GM23338 (cell line): ENCODE measurements around the gene TMPRSS11E. TPM values are rescaled to one million over a fixed set of nuclear protein-coding genes. Genes with fewer than 3 reads are reported as not detected.

ENCODE experiments used
- ATAC-seq: fragments of 200-7000 bp; cut with Tn5 transposase; 3 replicates; pipeline ENCODE4 v1.9.1; 2020
- DNase-seq: peaks from one replicate; pipeline ENCODE4 v3.0.0-alpha.2; 2015; ENCODE audit warnings: low spot score
- H2AFZ ChIP-seq: fragments of 200-600 bp; sonication (generic); 2 replicates; pipeline ENCODE4 v1.8.0; 2016; ENCODE audit warnings: antibody characterized with exemption, mild to moderate bottlenecking, moderate library complexity
- H3F3A ChIP-seq: fragments of 200-600 bp; sonication (generic); replicated peaks from 2 replicates; pipeline ENCODE4 v1.8.0; 2017; ENCODE audit warnings: antibody characterized with exemption, mixed run types, low read depth
- H3K27ac ChIP-seq: fragments of 200-600 bp; sonication (generic); 2 replicates; pipeline ENCODE4 v1.6.1; 2016; ENCODE audit warnings: low read depth
- H3K27me3 ChIP-seq: fragments of 200-600 bp; sonication (generic); 2 replicates; pipeline ENCODE4 v1.8.0; 2016; ENCODE audit warnings: mild to moderate bottlenecking, mixed run types, moderate library complexity; ENCODE audit not compliant: insufficient read depth
- H3K36me3 ChIP-seq: fragments of 200-600 bp; sonication (generic); 2 replicates; pipeline ENCODE4 v1.8.0; 2016; ENCODE audit warnings: mild to moderate bottlenecking; ENCODE audit not compliant: insufficient read depth
- H3K4me1 ChIP-seq: fragments of 200-600 bp; sonication (generic); 2 replicates; pipeline ENCODE4 v1.8.0; 2016; ENCODE audit warnings: mild to moderate bottlenecking, moderate library complexity; ENCODE audit not compliant: insufficient read depth
- H3K4me2 ChIP-seq: fragments of 200-600 bp; sonication (generic); 2 replicates; pipeline ENCODE4 v1.7.1; 2017; ENCODE audit warnings: mixed run types
- H3K4me3 ChIP-seq: fragments of 200-600 bp; sonication (generic); 2 replicates; pipeline ENCODE4 v1.6.1; 2016; ENCODE audit warnings: mixed run types
- H3K79me2 ChIP-seq: fragments of 200-600 bp; sonication (generic); replicated peaks from 2 replicates; pipeline ENCODE4 v1.8.0; 2017; ENCODE audit warnings: mild to moderate bottlenecking; ENCODE audit not compliant: insufficient read depth
- H3K9me2 ChIP-seq: fragments of 200-600 bp; sonication (generic); 2 replicates; pipeline ENCODE4 v1.8.0; 2017; ENCODE audit not compliant: insufficient read depth
- H4K20me1 ChIP-seq: fragments of 200-600 bp; sonication (generic); replicated peaks from 2 replicates; pipeline ENCODE4 v1.8.0; 2017; ENCODE audit warnings: mild to moderate bottlenecking; ENCODE audit not compliant: insufficient read depth
- H3K27ac Mint-ChIP-seq: 2 replicates; pipeline ENCODE4 v1.8.0; 2020; ENCODE audit warnings: inconsistent platforms, mild to moderate bottlenecking, moderate library complexity, mixed read lengths
- H3K27me3 Mint-ChIP-seq: 3 replicates; pipeline ENCODE4 v1.8.0; 2022; ENCODE audit warnings: low read depth, mild to moderate bottlenecking, moderate library complexity, mixed read lengths, inconsistent platforms; ENCODE audit not compliant: insufficient read depth, poor library complexity
- H3K36me3 Mint-ChIP-seq: 3 replicates; pipeline ENCODE4 v1.8.0; 2021; ENCODE audit warnings: low read depth, mild to moderate bottlenecking, inconsistent platforms, moderate library complexity, mixed read lengths
- H3K4me1 Mint-ChIP-seq: 3 replicates; pipeline ENCODE4 v1.8.0; 2020; ENCODE audit warnings: mild to moderate bottlenecking, inconsistent platforms, mixed read lengths
- H3K4me3 Mint-ChIP-seq: 3 replicates; pipeline ENCODE4 v1.8.0; 2021; ENCODE audit warnings: moderate library complexity, mild to moderate bottlenecking, inconsistent platforms, mixed read lengths
- H3K9me3 Mint-ChIP-seq: 3 replicates; pipeline ENCODE4 v1.8.0; 2020; ENCODE audit warnings: moderate library complexity, mild to moderate bottlenecking, inconsistent platforms, mixed read lengths
- EZH2phosphoT487 ChIP-seq: fragments of 200-600 bp; sonication (generic); IDR thresholded peaks from one replicate; pipeline ENCODE4 v1.8.1; 2018; ENCODE audit warnings: antibody characterized with exemption; ENCODE audit not compliant: unreplicated experiment
- NANOG ChIP-seq: IDR thresholded peaks from 2 replicates; pipeline ENCODE4 v1.6.1; 2016; ENCODE audit warnings: antibody characterized with exemption, borderline replicate concordance
- POLR2AphosphoS5 ChIP-seq: IDR thresholded peaks from 2 replicates; pipeline ENCODE4 v1.6.1; 2016; ENCODE audit warnings: antibody characterized with exemption, low read depth
- REST ChIP-seq: IDR thresholded peaks from one replicate; pipeline ENCODE4 v1.6.1; 2018; ENCODE audit warnings: antibody characterized with exemption; ENCODE audit not compliant: unreplicated experiment
- ZNF114 ChIP-seq: fragments of 250-450 bp; sonication (Bioruptor Pico); IDR thresholded peaks from 2 replicates; pipeline ENCODE4 v1.5.0; 2020; ENCODE audit warnings: mild to moderate bottlenecking, moderate library complexity
- polyA plus RNA-seq: library from polyadenylated mRNA; unstranded; fragments of >200 nt; fragmentation: Nextera tagmentation; extraction: Ambion mirVana; gene quantifications from 2 replicates; pipeline ENCODE4 v1.2.1, GENCODE V29; 2016
- total RNA-seq: library from RNA; depleted of rRNA; stranded (reverse); fragments of >200 nt; shearing (Covaris generic); gene quantifications from 2 replicates; pipeline ENCODE4 v1.2.3, GENCODE V29; 2014
- TF ChIP-seq, protein P1 (sequence below): fragments of 250-450 bp; sonication (Bioruptor Pico); IDR thresholded peaks from 2 replicates; pipeline ENCODE4 v1.5.0; 2020; ENCODE audit warnings: mild to moderate bottlenecking, moderate library complexity

The TMPRSS11E gene
- total and polyA plus RNA-seq, 2 experiments from 2014 or later = 0.44 to 1.4 TPM

GRCh38 chr4:68434836-68435235, 12.4 kb upstream of the TMPRSS11E start:
- Histone ChIP-seq H3K27ac (no peak overlapping the region), H2AFZ (no peak overlapping the region), H4K20me1 (no peaks in the 10 kb centered on the region), H3K79me2 (no peaks in the 10 kb centered on the region), H3K27me3 (no peaks in the 10 kb centered on the region), H3K9me2 (no peaks in the 10 kb centered on the region), H3K36me3 (no peaks in the 10 kb centered on the region), H3K4me3 (no peak overlapping the region), H3K4me1 (peaks cover 16% of the 10 kb centered on the region; the same call in 1 of the 2 replicates), H3K4me2 (no peak overlapping the region), H3F3A (no peaks in the 10 kb centered on the region)
- Mint-ChIP-seq H3K9me3 (no peaks in the 10 kb centered on the region), H3K36me3 (no peaks in the 10 kb centered on the region; the same call in 2 of the 3 replicates), H3K4me3 (no peak overlapping the region), H3K27me3 (no peaks in the 10 kb centered on the region), H3K4me1 (peaks cover 7% of the 10 kb centered on the region; the same call in 2 of the 3 replicates), H3K27ac (no peak overlapping the region)
- TF ChIP-seq NANOG (no peak), REST (no peak), POLR2AphosphoS5 (no peak), ZNF114 (CRISPR knock-in tag) (no peak), EZH2phosphoT487 (no peak)
- TF ChIP-seq, protein P1, sequence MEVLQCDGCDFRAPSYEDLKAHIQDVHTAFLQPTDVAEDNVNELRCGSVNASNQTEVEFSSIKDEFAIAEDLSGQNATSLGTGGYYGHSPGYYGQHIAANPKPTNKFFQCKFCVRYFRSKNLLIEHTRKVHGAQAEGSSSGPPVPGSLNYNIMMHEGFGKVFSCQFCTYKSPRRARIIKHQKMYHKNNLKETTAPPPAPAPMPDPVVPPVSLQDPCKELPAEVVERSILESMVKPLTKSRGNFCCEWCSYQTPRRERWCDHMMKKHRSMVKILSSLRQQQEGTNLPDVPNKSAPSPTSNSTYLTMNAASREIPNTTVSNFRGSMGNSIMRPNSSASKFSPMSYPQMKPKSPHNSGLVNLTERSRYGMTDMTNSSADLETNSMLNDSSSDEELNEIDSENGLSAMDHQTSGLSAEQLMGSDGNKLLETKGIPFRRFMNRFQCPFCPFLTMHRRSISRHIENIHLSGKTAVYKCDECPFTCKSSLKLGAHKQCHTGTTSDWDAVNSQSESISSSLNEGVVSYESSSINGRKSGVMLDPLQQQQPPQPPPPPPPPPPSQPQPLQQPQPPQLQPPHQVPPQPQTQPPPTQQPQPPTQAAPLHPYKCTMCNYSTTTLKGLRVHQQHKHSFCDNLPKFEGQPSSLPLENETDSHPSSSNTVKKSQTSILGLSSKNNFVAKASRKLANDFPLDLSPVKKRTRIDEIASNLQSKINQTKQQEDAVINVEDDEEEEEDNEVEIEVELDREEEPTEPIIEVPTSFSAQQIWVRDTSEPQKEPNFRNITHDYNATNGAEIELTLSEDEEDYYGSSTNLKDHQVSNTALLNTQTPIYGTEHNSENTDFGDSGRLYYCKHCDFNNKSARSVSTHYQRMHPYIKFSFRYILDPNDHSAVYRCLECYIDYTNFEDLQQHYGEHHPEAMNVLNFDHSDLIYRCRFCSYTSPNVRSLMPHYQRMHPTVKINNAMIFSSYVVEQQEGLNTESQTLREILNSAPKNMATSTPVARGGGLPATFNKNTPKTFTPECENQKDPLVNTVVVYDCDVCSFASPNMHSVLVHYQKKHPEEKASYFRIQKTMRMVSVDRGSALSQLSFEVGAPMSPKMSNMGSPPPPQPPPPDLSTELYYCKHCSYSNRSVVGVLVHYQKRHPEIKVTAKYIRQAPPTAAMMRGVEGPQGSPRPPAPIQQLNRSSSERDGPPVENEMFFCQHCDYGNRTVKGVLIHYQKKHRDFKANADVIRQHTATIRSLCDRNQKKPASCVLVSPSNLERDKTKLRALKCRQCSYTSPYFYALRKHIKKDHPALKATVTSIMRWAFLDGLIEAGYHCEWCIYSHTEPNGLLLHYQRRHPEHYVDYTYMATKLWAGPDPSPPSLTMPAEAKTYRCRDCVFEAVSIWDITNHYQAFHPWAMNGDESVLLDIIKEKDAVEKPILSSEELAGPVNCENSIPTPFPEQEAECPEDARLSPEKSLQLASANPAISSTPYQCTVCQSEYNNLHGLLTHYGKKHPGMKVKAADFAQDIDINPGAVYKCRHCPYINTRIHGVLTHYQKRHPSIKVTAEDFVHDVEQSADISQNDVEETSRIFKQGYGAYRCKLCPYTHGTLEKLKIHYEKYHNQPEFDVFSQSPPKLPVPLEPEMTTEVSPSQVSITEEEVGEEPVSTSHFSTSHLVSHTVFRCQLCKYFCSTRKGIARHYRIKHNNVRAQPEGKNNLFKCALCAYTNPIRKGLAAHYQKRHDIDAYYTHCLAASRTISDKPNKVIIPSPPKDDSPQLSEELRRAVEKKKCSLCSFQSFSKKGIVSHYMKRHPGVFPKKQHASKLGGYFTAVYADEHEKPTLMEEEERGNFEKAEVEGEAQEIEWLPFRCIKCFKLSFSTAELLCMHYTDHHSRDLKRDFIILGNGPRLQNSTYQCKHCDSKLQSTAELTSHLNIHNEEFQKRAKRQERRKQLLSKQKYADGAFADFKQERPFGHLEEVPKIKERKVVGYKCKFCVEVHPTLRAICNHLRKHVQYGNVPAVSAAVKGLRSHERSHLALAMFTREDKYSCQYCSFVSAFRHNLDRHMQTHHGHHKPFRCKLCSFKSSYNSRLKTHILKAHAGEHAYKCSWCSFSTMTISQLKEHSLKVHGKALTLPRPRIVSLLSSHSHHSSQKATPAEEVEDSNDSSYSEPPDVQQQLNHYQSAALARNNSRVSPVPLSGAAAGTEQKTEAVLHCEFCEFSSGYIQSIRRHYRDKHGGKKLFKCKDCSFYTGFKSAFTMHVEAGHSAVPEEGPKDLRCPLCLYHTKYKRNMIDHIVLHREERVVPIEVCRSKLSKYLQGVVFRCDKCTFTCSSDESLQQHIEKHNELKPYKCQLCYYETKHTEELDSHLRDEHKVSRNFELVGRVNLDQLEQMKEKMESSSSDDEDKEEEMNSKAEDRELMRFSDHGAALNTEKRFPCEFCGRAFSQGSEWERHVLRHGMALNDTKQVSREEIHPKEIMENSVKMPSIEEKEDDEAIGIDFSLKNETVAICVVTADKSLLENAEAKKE = no peak
- DNase-seq (no peak), ATAC-seq (no peak)
